22Rv1 (cell line): Measurements from ENCODE around the gene POU5F1.
"Not testable (repeated sequence)": the region's sequence is repeated elsewhere in the genome, so short reads cannot be mapped to it uniquely, and the experiment has no call there.

Experiments
- H3K27ac ChIP-seq: fragments of 450-650 bp; 2 replicates; pipeline ENCODE4 v1.5.1; 2017
- ZFX ChIP-seq: fragments of 450-650 bp; IDR thresholded peaks from 2 replicates; pipeline ENCODE4 v1.6.1; 2017; ENCODE audit warnings: antibody characterized with exemption, borderline replicate concordance
- TF ChIP-seq, protein P1 (sequence below): fragments of 450-650 bp; IDR thresholded peaks from 2 replicates; pipeline ENCODE4 v1.5.1; 2017; ENCODE audit warnings: mild to moderate bottlenecking

Gene POU5F1

DNA sequence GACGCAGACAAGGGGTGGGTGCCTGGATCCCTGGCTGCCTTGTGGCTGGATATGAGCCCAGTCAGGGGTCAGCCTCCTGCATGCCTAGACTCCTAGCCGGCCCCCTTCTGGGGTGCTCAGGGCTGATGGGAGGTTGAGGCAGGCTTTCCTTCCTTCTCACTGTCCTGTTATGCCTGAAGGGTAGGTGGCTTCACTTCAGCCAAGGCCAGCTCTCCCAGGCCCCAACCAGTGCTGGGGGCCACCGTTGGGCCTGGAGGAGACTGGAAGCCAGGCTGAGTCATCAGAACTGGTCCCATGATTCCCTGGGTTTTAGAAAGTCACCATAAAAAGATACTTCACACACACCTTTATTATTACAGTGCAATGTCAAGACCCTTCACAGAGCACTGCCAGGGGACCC lies 2.9 kb upstream of the POU5F1 start:
- TF ChIP-seq ZFX: no peak
- TF ChIP-seq, protein P1, sequence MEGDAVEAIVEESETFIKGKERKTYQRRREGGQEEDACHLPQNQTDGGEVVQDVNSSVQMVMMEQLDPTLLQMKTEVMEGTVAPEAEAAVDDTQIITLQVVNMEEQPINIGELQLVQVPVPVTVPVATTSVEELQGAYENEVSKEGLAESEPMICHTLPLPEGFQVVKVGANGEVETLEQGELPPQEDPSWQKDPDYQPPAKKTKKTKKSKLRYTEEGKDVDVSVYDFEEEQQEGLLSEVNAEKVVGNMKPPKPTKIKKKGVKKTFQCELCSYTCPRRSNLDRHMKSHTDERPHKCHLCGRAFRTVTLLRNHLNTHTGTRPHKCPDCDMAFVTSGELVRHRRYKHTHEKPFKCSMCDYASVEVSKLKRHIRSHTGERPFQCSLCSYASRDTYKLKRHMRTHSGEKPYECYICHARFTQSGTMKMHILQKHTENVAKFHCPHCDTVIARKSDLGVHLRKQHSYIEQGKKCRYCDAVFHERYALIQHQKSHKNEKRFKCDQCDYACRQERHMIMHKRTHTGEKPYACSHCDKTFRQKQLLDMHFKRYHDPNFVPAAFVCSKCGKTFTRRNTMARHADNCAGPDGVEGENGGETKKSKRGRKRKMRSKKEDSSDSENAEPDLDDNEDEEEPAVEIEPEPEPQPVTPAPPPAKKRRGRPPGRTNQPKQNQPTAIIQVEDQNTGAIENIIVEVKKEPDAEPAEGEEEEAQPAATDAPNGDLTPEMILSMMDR: no peak
- no peak overlapping the region for H3K27ac ChIP-seq

DNA sequence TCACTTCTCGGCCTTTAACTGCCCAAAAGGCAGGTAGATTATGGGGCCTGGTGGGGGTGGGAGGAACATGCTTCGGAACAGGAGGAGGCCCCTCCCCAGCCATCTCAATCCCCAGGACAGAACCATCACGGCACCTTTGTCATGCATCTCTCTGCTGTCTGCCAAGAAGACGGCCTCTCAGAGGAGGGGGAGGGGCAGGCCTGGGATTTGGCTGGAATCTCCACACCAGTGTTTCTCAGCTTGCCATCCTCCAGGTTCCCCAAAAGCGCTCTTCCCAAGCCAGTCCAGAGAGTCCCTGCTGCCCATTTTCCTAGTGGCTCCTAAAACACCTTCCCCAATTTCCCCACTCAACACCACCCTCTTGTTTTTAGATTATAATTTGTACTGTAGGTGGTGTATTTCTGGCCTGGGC lies 2.5 kb upstream of the POU5F1 start:
- H3K27ac ChIP-seq: no peak overlapping the region
- TF ChIP-seq ZFX: no peak
- TF ChIP-seq, protein P1: no peak

DNA sequence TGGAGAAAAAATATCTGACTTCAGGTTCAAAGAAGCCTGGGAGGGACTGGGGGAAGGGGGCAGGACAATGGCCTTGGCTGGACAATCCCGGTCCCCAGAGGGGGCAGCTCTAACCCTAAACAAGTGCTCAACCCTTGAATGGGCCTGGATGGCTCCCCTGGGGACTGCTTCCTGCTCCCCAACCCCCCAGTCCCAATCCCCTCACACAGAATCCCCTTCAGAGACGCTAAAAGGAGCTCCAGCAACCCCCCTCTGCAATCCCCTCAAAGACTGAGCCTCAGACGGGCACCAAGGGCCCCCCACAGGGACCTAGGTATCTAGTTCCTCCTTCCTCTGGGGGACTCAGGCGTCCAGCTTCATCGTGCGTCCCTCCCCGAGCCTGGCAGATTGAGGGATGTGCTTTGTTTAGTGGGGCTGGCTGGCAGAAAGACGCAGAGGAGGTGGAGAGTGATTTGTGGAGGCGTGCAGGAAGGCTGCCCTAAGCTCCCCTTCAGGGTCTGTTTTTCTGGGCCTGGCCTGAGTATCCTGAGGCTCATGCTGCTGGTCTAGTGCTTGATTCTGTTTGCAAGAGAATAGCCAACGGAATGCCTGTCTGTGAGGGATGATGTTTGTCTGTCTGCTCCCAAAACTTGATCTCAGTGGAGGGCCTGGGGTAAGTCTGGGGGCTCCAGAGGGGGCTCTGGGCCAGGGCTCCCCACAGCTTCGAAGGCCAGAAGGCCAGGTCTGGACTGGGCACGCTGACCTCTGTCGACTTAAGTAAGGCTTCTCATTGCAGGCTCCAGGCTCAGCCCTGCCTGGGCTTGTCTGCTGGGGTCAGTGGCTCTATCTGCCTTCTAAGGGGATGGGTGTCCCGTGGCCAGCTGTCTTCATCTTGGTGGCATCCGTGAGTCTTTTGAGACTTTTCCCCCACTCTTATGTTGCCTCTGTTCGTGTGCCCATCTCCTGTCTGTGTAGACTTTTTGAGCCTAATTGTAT lies 1.7 kb upstream of the POU5F1 start:
- H3K27ac ChIP-seq: no peak overlapping the region
- TF ChIP-seq ZFX: no peak
- TF ChIP-seq, protein P1: no peak

DNA sequence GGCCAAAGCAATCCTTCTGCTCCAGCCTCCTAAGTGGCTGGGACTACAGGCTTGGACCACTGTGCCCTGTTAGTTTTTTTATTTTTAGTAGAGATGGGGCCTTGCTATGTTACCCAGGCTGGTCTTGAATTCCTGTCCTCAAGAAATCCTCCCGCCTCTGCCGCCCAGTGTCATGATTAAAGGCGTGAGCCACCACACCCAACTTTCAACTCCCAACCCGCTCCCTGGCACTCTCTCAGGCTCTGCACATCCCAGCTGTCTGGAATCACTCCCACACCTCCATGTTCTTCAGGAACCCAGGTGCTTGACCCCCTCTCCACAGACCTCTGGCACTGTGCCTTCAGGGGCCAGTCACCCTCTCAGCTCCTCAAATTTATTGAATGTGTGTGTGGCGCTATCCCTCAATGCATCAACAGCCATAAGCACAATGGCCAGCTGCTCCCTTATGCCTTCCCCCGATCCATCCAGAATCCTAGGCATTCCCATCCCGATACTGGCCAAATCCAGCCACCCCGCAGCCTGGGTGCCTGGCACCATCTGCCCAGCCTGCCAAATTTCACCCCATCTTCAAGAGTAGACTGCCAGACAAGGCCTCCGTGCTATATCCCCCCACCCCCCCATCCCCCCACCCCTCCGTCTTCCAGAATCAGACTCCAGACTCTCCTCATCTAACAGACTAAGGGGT lies 647 bp upstream of the POU5F1 start:
- no peak overlapping the region for H3K27ac ChIP-seq
- TF ChIP-seq, protein P1: no peak
- no peak for TF ChIP-seq ZFX

DNA sequence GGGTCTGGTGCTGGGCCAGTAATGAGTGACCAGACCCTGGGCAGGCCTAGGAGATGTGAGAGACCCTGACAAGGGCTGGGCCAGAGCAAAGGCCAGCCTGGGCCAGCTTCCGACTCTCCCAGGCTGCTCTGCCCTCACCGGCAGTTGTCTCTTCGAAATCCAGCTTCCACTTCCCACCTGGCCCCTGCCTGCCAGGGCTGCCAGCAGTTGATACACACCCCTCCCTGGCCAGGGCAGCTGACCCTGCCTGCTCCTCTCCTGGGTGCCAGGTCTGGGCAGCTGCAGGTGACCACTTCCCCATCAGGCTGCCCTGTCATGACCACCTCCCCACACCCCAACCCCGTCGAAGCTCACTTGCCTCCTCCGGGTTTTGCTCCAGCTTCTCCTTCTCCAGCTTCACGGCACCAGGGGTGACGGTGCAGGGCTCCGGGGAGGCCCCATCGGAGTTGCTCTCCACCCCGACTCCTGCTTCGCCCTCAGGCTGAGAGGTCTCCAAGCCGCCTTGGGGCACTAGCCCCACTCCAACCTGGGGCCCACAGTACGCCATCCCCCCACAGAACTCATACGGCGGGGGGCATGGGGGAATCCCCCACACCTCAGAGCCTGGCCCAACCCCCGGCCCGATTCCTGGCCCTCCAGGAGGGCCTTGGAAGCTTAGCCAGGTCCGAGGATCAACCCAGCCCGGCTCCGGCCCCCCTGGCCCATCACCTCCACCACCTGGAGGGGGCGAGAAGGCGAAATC lies 453 bp downstream of the POU5F1 start:
- H3K27ac ChIP-seq: not testable (repeated sequence)

DNA sequence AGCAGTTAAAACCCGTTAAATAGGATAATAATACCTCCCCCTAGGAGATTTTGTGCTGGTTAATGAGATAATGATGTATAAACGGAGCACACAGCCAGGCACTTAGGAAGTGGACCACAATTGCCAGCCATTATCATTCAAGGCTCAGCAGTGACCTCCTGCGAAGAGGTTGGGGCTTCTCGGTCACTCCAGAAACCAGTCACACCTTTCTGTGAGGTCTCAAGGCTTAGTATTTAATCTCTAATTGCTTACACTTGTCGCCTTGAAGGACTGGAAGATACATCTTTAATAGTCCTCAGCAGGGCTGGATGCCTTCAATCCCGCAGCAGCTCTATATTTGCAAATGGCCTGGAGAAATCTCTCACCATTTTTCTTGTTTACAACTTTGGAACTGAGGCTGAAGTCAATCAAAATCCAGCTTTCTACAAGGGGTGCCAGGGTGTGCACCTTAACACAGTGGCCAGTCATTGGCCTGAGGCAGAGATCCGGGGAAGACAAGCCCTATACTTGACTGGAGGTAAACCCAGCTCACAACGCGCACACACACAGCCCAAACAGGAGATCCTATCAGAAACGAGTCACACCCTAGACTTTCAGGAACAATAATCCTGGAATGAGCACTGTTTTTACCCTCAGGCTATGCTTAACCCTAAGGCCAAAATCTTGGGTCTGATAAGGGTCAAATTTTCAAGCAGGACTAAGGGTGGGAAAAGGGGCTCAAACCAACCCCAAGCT lies 1.2 kb downstream of the POU5F1 start:
- peak overlapping the region; percentile 26; the same call in 1 of the 2 replicates for H3K27ac ChIP-seq
- no peak for TF ChIP-seq ZFX
- TF ChIP-seq, protein P1: no peak

DNA sequence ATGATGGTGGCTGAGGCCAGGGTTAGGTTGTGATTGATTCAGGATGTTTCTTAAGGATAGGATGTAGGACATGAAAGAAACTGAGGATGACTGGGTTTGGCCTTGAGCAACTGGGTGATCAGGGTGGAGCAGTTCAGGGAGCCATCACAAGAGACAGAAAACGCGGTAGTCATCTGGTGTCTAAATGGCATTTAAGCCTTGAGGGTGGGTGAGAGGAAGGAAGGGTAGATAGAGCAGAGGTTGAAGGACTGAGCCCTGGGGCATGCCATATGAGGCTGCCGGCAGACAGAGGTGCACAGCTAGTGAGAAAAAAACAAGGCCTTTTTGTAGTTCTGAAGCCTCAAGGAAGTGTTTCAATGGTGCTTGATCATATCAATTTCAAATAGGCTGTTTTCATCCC lies 1.9 kb downstream of the POU5F1 start:
- no peak for TF ChIP-seq ZFX
- TF ChIP-seq, protein P1: no peak
- no peak overlapping the region for H3K27ac ChIP-seq
